GM21825 (cell line): ENCODE data around the gene IKBKG.
"Not testable (repeated sequence)": the region's sequence is repeated elsewhere in the genome, so short reads cannot be mapped to it uniquely, and the experiment has no call there.

Source experiments
- ATAC-seq: cut with Tn5 transposase; IDR thresholded peaks from one replicate; pipeline ENCODE4 v1.9.1; 2021; ENCODE audit warnings: mild to moderate bottlenecking, moderate library complexity; ENCODE audit not compliant: unreplicated experiment

Gene IKBKG

DNA sequence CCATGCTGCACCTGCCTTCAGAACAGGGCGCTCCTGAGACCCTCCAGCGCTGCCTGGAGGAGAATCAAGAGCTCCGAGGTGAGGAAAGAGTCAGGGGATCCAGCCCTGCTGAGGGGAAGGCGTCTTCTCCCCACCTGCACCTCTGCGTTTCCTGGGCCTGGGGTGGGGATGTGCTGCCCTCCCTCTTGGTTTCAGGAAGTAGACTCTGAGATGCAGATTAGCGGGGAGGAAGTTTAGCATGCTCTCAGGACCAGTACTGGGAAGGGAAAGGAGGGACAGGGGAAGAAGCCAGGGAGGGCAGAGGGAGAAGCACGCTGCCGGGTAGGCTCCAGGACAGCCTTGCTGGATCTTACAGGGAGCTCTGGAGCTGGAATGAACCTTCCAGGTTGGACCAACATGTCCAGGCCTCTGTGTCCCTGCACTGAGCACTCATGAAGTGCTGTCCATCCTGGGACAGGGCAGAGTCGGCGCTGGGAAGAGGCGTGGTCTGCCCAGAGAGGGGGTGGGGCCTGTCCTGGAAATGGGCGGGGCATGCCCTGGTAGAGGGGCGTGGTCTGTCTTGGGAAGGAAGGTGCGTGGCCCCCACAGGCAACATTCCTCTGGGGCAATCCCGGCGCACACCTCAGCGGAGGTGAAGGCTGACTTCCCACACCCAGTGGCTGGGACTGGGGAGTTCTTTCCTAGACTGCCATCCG, 4.8 kb downstream of the IKBKG start:
- not testable (repeated sequence) for ATAC-seq

- not testable (repeated sequence) for ATAC-seq
These were observed 10.8 kb downstream of the IKBKG start for GRCh38 chrX:154558060-154558690.

DNA sequence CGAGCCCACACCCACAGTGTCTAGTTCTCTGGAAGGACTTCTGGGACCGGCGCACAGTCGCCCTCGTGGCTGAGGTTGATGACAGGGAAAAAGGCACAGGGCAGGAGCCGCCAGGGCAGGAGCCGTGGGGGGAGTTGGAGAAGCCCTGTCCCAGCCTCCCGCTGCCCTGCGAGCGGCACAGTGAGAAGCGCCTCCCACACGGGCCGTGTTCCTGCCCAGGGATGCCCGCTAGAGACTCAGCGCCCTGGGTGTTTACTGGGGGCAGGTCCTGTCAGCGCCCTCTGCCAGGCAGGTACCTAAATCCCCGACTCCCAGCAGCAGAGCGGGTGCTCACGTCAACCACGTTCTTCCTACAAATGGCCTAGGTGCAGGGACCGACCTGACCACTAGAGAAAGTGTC, 11.5 kb downstream of the IKBKG start:
- ATAC-seq: not testable (repeated sequence)

DNA sequence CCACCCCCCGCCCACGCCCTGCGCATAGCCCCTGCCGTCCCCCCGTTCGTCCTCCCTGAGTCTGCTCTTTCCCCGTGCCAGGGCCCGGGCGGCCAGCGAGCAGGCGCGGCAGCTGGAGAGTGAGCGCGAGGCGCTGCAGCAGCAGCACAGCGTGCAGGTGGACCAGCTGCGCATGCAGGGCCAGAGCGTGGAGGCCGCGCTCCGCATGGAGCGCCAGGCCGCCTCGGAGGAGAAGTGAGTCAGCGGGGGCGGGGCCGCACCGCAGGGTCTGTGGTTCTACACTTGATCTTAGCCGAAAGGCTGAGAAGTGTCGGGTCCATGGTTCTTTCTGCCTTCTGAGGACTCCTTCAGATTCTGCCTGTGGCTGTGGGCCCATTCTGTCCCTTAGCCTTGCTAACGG, 12.9 kb downstream of the IKBKG start:
- ATAC-seq: not testable (repeated sequence)

GRCh38 chrX:154562295-154562694, 14.9 kb downstream of the IKBKG start:
- not testable (repeated sequence) for ATAC-seq

DNA sequence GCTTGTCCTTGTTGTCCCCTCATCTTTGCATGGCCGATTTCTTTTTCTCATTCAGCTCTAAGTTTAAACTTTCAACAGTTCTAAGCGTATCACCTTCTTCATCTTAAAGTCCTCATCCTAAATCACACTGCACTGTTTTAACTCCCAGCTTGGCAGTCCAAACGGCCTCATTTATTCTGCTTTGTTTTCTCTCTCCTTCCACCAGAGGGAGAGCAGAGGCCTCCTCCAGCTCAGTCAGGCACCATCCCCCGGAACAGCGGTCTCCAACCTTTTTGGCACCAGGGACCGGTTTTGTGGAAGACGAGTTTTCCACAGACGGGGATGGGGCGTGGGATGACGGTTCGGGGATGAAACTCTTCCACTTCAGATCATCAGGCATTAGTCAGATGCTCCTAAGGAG, 22.9 kb downstream of the IKBKG start:
- ATAC-seq: not testable (repeated sequence)

DNA sequence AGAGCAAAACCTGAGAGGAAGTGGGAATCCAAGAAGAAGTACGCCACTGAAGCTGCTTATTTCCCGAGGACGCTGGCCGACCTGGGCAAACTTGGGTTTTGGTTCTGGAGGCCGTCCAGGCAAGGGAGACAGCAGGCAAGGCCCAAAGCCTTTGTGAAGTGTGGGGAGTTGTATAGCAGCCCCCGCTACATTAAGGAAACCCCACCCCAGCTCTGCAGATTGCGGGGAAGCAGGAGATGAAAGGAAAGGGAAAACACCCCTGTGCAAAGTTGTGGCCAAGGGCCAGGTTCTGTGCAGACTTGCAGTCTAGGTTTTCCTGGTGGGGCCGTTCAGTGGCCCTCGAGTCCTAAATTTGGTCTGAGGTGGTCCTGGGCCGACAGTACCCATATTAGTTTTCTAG, 25.6 kb downstream of the IKBKG start:
- ATAC-seq: not testable (repeated sequence)

GRCh38 chrX:154575076-154575475, 27.7 kb downstream of the IKBKG start:
- ATAC-seq: not testable (repeated sequence)

GRCh38 chrX:154582994-154583393, 35.6 kb downstream of the IKBKG start:
- not testable (repeated sequence) for ATAC-seq

- ATAC-seq: not testable (repeated sequence)
These were observed 37.3 kb downstream of the IKBKG start, which contains the start of gene CTAG1A for GRCh38 chrX:154584585-154585183. Gene CTAG1A, plus strand, starts transcription at chrX:154585133. Its CDS starts 74 bp downstream, at chrX:154585207.

DNA sequence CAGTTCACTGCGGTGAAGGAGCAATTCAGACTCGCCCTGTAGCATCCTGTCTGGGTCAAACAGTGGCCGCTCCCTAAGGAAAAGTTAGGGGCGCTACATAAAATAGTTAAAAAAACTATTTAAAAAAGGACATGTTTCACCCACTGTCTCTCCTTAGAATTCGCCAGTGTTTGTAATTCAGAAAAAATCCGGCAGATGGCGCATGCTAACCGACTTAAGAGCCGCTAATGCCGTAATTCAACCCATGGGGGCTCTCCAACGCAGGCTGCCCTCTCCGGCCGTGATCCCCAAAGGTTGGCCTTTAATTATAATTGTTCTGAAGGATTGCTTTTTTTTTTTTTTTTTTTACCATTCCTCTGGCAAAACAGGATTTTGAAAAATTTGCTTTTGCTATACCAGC, 43.0 kb downstream of the IKBKG start:
- not testable (repeated sequence) for ATAC-seq

DNA sequence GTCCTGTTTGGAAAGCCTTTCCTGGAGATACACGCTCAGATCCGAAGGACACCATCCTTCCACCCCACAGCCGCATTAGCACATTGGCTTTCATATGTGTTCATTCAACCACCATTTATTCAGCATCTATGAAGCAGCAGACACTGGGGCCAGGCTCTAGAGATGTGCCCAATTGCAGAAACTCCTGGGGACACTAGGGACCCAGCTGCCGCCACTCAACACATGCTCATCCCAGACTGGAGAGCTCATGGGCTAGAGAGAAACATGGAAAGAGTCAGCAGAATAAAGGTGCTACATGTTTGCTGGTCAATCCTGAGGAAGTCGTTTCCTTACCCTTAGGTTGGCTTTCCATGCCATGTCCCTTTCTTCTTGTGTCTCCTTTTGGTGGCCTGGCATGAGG, 45.1 kb downstream of the IKBKG start:
- ATAC-seq: no peak

GRCh38 chrX:154593201-154593600, 45.8 kb downstream of the IKBKG start:
- ATAC-seq: no peak

- ATAC-seq: no peak
These were observed 47.1 kb downstream of the IKBKG start for GRCh38 chrX:154594491-154594890.

GRCh38 chrX:154595559-154596249, 48.3 kb downstream of the IKBKG start:
- no peak for ATAC-seq

- ATAC-seq: no peak
These were observed 49.0 kb downstream of the IKBKG start for GRCh38 chrX:154596290-154596929.

GRCh38 chrX:154597221-154597620, 49.8 kb downstream of the IKBKG start:
- no peak for ATAC-seq

DNA sequence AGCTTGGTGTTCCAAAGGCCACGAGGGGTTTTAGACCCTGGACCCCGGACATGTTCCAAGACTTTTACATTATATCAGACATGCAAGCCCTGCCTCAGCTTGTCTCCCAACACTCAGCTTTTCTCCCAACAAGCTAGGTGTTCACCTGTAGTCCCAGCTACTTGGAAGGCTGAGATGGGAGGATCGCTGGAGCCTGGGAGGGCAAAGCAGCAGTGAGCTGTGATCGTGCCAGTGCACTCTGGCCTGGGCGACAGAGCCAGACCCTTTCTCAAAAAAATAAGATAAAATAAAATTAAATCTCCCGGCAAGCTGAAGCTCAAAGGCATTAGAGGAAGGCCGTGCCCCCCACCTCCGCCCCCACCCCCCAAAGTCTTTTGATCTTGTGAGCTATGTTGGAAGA, 51.2 kb downstream of the IKBKG start:
- ATAC-seq: no peak

- no peak for ATAC-seq
These were observed 52.1 kb downstream of the IKBKG start for GRCh38 chrX:154599531-154599930.

DNA sequence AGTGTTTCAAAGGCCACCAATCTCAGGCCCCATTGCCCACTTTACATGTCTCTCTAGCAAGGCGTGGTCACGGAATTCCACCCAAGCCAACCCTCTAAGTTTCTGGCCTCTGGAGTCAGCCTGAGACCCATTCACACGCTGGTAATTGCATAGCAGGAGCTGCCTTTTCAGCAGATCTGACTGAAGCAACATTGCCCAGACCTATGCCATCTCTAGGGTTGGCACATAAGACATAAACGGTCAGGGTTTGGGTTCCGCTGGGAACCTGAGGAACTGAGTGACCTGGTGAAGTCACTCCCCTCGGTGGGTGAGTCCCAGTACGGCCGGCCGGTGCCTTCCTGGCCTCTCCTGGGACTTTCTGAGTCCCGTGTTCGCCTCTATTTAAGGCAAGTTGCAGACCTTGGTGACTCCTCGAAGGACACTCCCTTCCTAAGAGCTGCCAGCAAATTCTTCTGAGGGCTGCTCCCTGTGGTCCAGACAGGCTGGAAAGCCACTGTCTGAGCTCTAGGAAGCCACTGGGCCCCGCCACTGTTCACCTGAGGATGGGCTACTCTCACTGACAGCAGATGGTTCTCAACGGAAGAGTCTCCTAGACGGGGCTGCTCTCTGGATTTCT, 53.4 kb downstream of the IKBKG start:
- no peak for ATAC-seq

DNA sequence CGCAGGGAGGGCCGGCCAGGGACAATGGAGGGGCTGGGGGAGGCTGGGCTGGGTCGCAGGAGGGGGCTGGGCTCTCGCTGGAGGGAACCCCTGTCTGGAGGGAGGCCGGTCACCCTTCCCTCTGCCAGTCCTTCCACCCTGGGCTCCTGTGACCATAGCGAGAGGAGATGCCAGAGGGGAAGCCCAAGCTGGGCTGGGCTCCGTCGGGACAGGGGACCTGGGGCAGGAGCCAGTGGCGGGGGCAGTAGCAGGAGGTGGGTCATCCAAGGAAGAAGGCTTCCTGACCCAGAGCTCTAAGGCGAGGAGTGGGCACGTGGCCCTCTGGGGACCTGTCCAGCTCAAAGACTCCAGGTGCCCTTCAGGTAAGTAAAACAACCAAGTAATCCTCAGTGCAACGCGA, 54.8 kb downstream of the IKBKG start:
- ATAC-seq: no peak
